Measurements from ENCODE around the gene COL10A1.

Gene COL10A1

DNA sequence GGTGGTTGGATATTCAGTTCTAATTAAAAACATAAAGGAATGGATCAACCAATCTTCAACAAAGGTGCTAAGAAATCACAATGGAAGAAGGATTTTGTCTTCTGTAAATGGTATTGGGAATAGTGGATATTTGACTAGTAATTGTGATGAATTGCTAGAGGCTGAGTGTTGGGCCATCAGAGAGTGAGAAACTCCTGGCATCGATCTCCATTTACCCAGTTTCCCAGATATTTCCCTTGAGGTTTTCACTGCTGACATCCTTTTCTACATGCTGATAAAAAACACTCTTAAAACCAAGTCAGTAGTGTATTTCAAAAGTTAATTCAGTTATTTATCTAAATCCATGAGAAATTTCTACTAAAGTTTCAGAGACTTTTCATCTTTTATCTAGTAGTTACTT is 40.4 kb upstream of the COL10A1 start:
- Histone ChIP-seq H3K27me3 (ENCODE audit: control insufficient read depth, low read length) (no peaks in the 10 kb centered on the region), H3F3A (ENCODE audit: control insufficient read depth, insufficient read depth) (no peaks in the 10 kb centered on the region), H3K27ac (ENCODE audit: low read depth, low read length) (no peak overlapping the region), H3K36me3 (ENCODE audit: control insufficient read depth, low read length) (no peaks in the 10 kb centered on the region), H3K4me2 (ENCODE audit: low read length) (no peak overlapping the region), H3K4me1 (ENCODE audit: control insufficient read depth, low read length) (peaks cover 4% of the 10 kb centered on the region; the same call in 1 of the 2 replicates), H3K9me3 (ENCODE audit: control insufficient read depth, insufficient read depth, low read length) (no peaks in the 10 kb centered on the region), H3K9me2 (replicated peaks; ENCODE audit: control insufficient read depth, low read length) (no peaks in the 10 kb centered on the region), H3K4me3 (ENCODE audit: low read length) (no peak overlapping the region), H3K79me2 (ENCODE audit: control insufficient read depth, low read length) (no peaks in the 10 kb centered on the region), H4K20me1 (ENCODE audit: control insufficient read depth, insufficient read depth, low read depth, low read length) (no peaks in the 10 kb centered on the region)
- TF ChIP-seq EZH2phosphoT487 (IDR thresholded peaks at IDR 0.05; ENCODE audit: borderline replicate concordance, low read length) = no peak
- TF ChIP-seq, protein P1, sequence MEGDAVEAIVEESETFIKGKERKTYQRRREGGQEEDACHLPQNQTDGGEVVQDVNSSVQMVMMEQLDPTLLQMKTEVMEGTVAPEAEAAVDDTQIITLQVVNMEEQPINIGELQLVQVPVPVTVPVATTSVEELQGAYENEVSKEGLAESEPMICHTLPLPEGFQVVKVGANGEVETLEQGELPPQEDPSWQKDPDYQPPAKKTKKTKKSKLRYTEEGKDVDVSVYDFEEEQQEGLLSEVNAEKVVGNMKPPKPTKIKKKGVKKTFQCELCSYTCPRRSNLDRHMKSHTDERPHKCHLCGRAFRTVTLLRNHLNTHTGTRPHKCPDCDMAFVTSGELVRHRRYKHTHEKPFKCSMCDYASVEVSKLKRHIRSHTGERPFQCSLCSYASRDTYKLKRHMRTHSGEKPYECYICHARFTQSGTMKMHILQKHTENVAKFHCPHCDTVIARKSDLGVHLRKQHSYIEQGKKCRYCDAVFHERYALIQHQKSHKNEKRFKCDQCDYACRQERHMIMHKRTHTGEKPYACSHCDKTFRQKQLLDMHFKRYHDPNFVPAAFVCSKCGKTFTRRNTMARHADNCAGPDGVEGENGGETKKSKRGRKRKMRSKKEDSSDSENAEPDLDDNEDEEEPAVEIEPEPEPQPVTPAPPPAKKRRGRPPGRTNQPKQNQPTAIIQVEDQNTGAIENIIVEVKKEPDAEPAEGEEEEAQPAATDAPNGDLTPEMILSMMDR (IDR thresholded peaks at IDR 0.05; ENCODE audit: low read depth, low read length, poor library complexity, severe bottlenecking) = no peak

DNA sequence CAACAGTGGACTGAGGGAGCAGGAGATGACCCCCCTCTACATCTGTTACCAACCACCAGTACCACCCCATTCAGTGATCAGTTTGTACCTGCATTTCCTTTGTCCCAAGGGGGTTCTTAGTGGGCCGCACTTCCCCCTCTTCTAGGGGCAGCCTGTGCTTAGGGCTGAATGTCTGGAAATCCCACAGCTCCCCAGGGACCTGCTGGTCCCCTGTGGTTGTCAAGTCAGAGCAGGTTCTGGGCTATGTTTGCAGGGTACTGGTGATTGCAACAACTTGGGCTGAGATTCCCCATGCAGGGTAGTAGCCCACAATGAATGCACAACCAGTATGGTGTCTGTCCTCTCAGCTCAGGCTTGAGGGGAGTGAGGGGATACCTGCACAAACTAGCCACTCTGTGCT is 39.7 kb upstream of the COL10A1 start:
- no peaks in the 10 kb centered on the region for H3F3A ChIP-seq (ENCODE audit: control insufficient read depth, insufficient read depth)
- H3K27ac ChIP-seq (ENCODE audit: low read depth, low read length) = no peak overlapping the region
- H4K20me1 ChIP-seq (ENCODE audit: control insufficient read depth, insufficient read depth, low read depth, low read length) = no peaks in the 10 kb centered on the region
- no peaks in the 10 kb centered on the region for H3K27me3 ChIP-seq (ENCODE audit: control insufficient read depth, low read length)
- no peak overlapping the region for H3K4me3 ChIP-seq (ENCODE audit: low read length)
- no peaks in the 10 kb centered on the region for H3K36me3 ChIP-seq (ENCODE audit: control insufficient read depth, low read length)
- no peak overlapping the region for H3K4me2 ChIP-seq (ENCODE audit: low read length)
- H3K9me2 ChIP-seq (replicated peaks; ENCODE audit: control insufficient read depth, low read length) = no peaks in the 10 kb centered on the region
- no peaks in the 10 kb centered on the region for H3K9me3 ChIP-seq (ENCODE audit: control insufficient read depth, insufficient read depth, low read length)
- peaks cover 4% of the 10 kb centered on the region; the same call in 1 of the 2 replicates for H3K4me1 ChIP-seq (ENCODE audit: control insufficient read depth, low read length)
- TF ChIP-seq, protein P1 (IDR thresholded peaks at IDR 0.05; ENCODE audit: low read depth, low read length, poor library complexity, severe bottlenecking) = no peak
- no peak for TF ChIP-seq EZH2phosphoT487 (IDR thresholded peaks at IDR 0.05; ENCODE audit: borderline replicate concordance, low read length)
- no peaks in the 10 kb centered on the region for H3K79me2 ChIP-seq (ENCODE audit: control insufficient read depth, low read length)

DNA sequence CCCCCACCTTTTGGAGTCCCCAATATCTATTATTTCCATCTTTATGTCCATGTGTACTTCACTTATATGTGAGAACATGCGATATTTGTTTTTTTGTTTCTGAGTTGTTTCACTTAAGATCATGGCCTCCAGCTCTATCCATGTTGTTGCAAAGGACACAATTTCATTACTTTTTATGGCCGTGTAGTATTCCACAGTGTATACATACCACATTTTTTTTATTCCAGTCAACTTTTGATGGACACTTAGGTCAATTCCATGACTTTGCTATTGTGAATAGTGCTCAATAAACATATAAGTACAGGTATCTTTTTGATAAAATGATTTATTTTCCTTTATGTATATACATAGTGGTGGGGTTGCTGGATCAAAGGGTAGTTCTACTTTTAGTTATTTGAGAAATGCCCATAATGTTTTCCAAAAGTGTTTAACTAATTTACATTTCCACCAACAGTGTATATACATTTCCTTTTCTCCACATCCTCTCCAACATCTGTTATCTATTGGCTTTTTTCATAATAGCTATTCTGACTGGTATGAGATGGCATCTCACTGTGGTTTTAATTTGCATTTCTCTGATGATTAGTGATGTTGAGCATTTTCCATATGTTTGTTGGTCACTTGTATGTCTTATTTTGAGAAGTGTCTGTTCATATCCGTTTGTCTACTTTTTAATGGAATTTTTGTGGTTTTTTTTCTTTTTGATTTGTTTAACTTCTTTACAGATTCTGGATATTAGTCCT is 34.0 kb upstream of the COL10A1 start:
- Histone ChIP-seq H3K4me1 (ENCODE audit: control insufficient read depth, low read length) (no peaks in the 10 kb centered on the region), H3K27me3 (ENCODE audit: control insufficient read depth, low read length) (no peaks in the 10 kb centered on the region), H3K4me2 (ENCODE audit: low read length) (no peak overlapping the region), H3K36me3 (ENCODE audit: control insufficient read depth, low read length) (no peaks in the 10 kb centered on the region), H3F3A (ENCODE audit: control insufficient read depth, insufficient read depth) (no peaks in the 10 kb centered on the region), H3K4me3 (ENCODE audit: low read length) (no peak overlapping the region), H4K20me1 (ENCODE audit: control insufficient read depth, insufficient read depth, low read depth, low read length) (no peaks in the 10 kb centered on the region), H3K27ac (ENCODE audit: low read depth, low read length) (no peak overlapping the region), H3K79me2 (ENCODE audit: control insufficient read depth, low read length) (no peaks in the 10 kb centered on the region), H3K9me2 (replicated peaks; ENCODE audit: control insufficient read depth, low read length) (no peaks in the 10 kb centered on the region), H3K9me3 (ENCODE audit: control insufficient read depth, insufficient read depth, low read length) (no peaks in the 10 kb centered on the region)
- no peak for TF ChIP-seq EZH2phosphoT487 (IDR thresholded peaks at IDR 0.05; ENCODE audit: borderline replicate concordance, low read length)
- TF ChIP-seq, protein P1 (IDR thresholded peaks at IDR 0.05; ENCODE audit: low read depth, low read length, poor library complexity, severe bottlenecking) = no peak
